Right lung (tissue), 5 donors: ENCODE data around the gene ISCA1. TPM values are rescaled to one million over a fixed set of nuclear protein-coding genes. Genes with fewer than 3 reads are reported as not detected.

Source experiments
- DNase-seq, 2 donors: peaks; one replicate each; pipeline ENCODE4 v3.0.0-alpha.2; 2013
- polyA plus RNA-seq, 5 donors: library from polyadenylated mRNA; unstranded; fragments of 120-200 nt; gene quantifications; one replicate each; pipeline versions ENCODE4 v1.2.1 to v1.2.3, GENCODE V29; 2013; ENCODE audit warnings: inconsistent platforms in 1 of 5, low replicate concordance in 1 of 5; ENCODE audit not compliant: insufficient read length in 5 of 5, insufficient read depth in 1 of 5

ISCA1 gene
- polyA plus RNA-seq, 5 donors: 36.1 to 53.3 (median 46.8) TPM

- no peak for DNase-seq
These were observed 41.1 kb downstream of the ISCA1 start for GRCh38 chr9:86241216-86241615.

GRCh38 chr9:86238861-86239770 is 43.2 kb downstream of the ISCA1 start:
- no peak for DNase-seq

- no peak for DNase-seq
These were observed 51.5 kb downstream of the ISCA1 start for GRCh38 chr9:86230858-86231257.

- DNase-seq: no peak
These were observed 59.7 kb downstream of the ISCA1 start for GRCh38 chr9:86222667-86223066.

- DNase-seq: no peak
These were observed 62.7 kb downstream of the ISCA1 start for GRCh38 chr9:86219606-86220005.

- DNase-seq: no peak
These were observed 65.1 kb downstream of the ISCA1 start for GRCh38 chr9:86217076-86217755.

Other genes with a start within 250 kb of the ISCA1 start
- 100 to 1,000 TPM in 4 of 5 donors, 10 to 100 TPM in 1; 92.3 to 116 (median 107) TPM for gene GOLM1, start 183.0 kb downstream of the ISCA1 start, polyA plus RNA-seq
- gene C9orf153, start 22.9 kb downstream of the ISCA1 start, polyA plus RNA-seq: 1 to 10 TPM in 1 of 5 donors, under 1 TPM in 4; 0.43 to 1.4 (median 0.54) TPM
- 10 to 100 TPM; 18.7 to 33.2 (median 29.1) TPM for gene TUT7, start 71.9 kb upstream of the ISCA1 start, polyA plus RNA-seq